Thyroid gland (tissue), 4 donors: Measurements from ENCODE around the gene ABR. TPM values are rescaled to one million over a fixed set of nuclear protein-coding genes. Genes with fewer than 3 reads are reported as not detected.
"Not testable (repeated sequence)": the region's sequence is repeated elsewhere in the genome, so short reads cannot be mapped to it uniquely, and the experiment has no call there.

Experiments
- DNase-seq, 2 donors: peaks; one replicate each; pipeline ENCODE4 v3.0.0-alpha.2; 2019
- H3K27ac ChIP-seq, 3 donors: fragments of 200-600 bp; sonication (generic); 1 replicate in 2 of 3; 2 replicates in 1 of 3; pipeline ENCODE4 v1.5.1; 2016 to 2019; ENCODE audit warnings: mild to moderate bottlenecking in 1 of 3, moderate library complexity in 1 of 3
- H3K27me3 ChIP-seq: fragments of 200-600 bp; sonication (generic); one replicate; pipeline ENCODE4 v1.5.1; 2019
- H3K36me3 ChIP-seq, 2 donors: fragments of 200-600 bp; sonication (generic); one replicate each; pipeline ENCODE4 v1.5.1; 2016 to 2019
- H3K4me1 ChIP-seq, 2 donors: fragments of 200-600 bp; sonication (generic); one replicate each; pipeline ENCODE4 v1.5.1; 2017 to 2019
- H3K4me3 ChIP-seq, 3 donors: fragments of 200-600 bp; sonication (generic); replicated peaks in 1 of 3; 1 replicate in 2 of 3; 2 replicates in 1 of 3; pipeline ENCODE4 v1.5.1; 2016; ENCODE audit warnings: mild to moderate bottlenecking in 1 of 3
- H3K9me3 ChIP-seq: fragments of 200-600 bp; sonication (generic); one replicate; pipeline ENCODE4 v1.5.1; 2017
- POLR2A ChIP-seq, 2 donors: fragments of 450-650 bp; IDR thresholded peaks; one replicate each; pipeline ENCODE4 v1.6.1; 2017; ENCODE audit warnings: antibody characterized with exemption in 2 of 2, mild to moderate bottlenecking in 2 of 2, moderate library complexity in 1 of 2
- WGBS, 2 donors: methylation state at CpG; one replicate each; pipeline ENCODE4 v1.1.5; 2017; 5-methylcytosine and 5-hydroxymethylcytosine counted together
- intact Hi-C: fragments of 100-400 bp; cut with DNase I; formaldehyde crosslinking; loops from one replicate; pipeline ENCODE4 v1.15.1; 2023
- total RNA-seq, 4 donors: library from RNA; depleted of rRNA; stranded (reverse); fragments of >200 nt; gene quantifications; one replicate each; pipeline ENCODE4 v1.2.3, GENCODE V29; 2016
- TF ChIP-seq, protein P1 (sequence below), 6 experiments: fragments of 200-600 bp in 3 of 6; fragments of 450-650 bp in 3 of 6; sonication (generic) in 3 of 6; IDR thresholded peaks; one replicate each; pipeline ENCODE4 v1.5.1; 2016 to 2019; ENCODE audit warnings: antibody characterized with exemption in 6 of 6, mild to moderate bottlenecking in 2 of 6, inconsistent platforms in 1 of 6, moderate library complexity in 1 of 6

The ABR gene
- total RNA-seq, 4 donors from 2014 or later, result 23.7 to 33.7 (median 31.5) TPM

DNA sequence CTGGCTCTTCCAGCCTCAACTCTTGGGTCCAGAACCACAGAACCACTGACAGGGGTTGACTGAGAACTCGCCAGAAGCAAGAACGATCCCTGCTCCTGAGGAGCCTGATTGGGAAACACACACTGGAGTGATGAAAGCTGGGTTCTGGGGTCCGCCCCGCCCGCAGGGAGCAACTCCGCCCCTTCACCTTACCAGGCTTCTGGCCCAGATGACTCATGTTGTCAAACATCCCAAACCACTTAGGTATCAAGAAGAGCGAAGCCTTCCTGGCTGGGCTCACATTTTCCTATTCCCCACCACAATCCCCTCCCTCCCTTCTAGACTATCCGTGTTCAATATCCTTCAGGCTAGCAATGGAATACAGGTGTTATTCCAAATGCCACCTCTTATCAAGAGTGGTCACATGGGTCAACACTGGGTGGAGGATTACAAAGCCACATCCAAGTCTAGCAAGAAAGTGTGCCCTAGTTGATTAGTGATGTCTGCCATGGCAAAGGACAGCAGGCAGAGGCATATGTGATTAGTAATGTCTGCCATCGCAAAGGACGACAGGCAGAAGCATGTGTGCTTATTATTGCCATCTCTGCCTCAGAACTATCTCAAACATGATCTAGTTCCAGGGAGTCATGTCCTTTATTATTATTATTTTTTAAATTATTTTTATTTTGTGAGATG, 112.4 kb downstream of the ABR start:
- no peaks in the 10 kb centered on the region for H3K4me1 ChIP-seq
- no peaks in the 10 kb centered on the region for H3K9me3 ChIP-seq
- 95 to 98% methylated on average over 9 to 10 of the region's 10 CpGs for WGBS, 2 donors
- H3K4me3 ChIP-seq, result no peak overlapping the region
- no peaks in the 10 kb centered on the region for H3K27me3 ChIP-seq
- no peak for DNase-seq
- no peak overlapping the region for H3K27ac ChIP-seq
- peaks cover 6 to 16% of the 10 kb centered on the region in 2 donors for H3K36me3 ChIP-seq
- intact Hi-C loops, result no loop called here
- TF ChIP-seq POLR2A (IDR thresholded peaks at IDR 0.05), result no peak
- TF ChIP-seq, protein P1, sequence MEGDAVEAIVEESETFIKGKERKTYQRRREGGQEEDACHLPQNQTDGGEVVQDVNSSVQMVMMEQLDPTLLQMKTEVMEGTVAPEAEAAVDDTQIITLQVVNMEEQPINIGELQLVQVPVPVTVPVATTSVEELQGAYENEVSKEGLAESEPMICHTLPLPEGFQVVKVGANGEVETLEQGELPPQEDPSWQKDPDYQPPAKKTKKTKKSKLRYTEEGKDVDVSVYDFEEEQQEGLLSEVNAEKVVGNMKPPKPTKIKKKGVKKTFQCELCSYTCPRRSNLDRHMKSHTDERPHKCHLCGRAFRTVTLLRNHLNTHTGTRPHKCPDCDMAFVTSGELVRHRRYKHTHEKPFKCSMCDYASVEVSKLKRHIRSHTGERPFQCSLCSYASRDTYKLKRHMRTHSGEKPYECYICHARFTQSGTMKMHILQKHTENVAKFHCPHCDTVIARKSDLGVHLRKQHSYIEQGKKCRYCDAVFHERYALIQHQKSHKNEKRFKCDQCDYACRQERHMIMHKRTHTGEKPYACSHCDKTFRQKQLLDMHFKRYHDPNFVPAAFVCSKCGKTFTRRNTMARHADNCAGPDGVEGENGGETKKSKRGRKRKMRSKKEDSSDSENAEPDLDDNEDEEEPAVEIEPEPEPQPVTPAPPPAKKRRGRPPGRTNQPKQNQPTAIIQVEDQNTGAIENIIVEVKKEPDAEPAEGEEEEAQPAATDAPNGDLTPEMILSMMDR (IDR thresholded peaks at IDR 0.05), result no peak

DNA sequence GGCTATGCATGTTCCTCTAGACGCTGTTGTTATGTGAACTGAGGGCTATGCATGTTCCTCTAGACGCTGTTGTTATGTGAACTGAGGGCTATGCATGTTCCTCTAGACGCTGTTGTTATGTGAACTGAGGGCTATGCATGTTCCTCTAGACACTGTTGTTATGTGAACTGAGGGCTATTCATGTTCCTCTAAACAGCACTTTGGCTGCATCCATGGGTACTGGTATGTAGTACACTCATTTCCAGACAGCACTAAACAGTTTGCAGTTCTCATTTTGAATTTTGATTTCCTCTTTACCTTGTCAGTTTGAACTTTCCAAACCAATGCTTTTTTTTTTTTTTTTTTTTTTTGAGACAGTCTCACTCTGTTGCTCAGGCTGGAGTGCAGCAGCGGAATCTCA, 114.4 kb downstream of the ABR start:
- H3K27ac ChIP-seq, H3K4me1 ChIP-seq, H3K9me3 ChIP-seq, H3K4me3 ChIP-seq, intact Hi-C loops, DNase-seq, H3K27me3 ChIP-seq: not testable (repeated sequence)
- WGBS, 2 donors, result 47 to 100% methylated on average over 1 to 3 of the region's 4 CpGs
- H3K36me3 ChIP-seq, result peaks cover 6 to 16% of the 10 kb centered on the region in 2 donors

DNA sequence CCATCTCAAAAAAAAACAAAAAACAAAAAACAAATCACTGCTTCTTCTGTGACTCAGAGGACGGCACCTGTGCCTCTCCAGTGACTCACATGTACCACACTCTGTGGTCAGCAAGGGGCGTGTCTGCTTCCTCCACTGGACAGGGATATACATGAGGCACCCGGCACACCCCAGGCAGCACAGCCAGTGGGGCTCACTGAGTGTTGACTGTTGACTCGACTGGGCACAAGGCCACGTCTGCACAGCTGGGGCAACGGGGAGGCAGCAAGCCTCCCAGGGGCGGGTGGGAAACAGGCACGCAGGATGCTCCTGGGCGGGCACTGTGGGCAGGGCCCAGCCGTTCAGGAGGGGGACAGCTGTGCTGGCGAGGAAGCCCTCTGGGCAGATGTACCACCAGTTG, 118.8 kb downstream of the ABR start:
- Histone ChIP-seq H3K4me3 (no peak overlapping the region), H3K4me1 (peaks cover 0 to under 1% of the 10 kb centered on the region in 2 donors), H3K27ac (no peak overlapping the region), H3K36me3 (peaks cover 4 to 18% of the 10 kb centered on the region in 2 donors), H3K9me3 (no peaks in the 10 kb centered on the region), H3K27me3 (no peaks in the 10 kb centered on the region)
- intact Hi-C loops, result no loop called here
- no peak for TF ChIP-seq POLR2A (IDR thresholded peaks at IDR 0.05)
- DNase-seq, result no peak
- 74 to 76% methylated on average over 3 to 11 of the region's 11 CpGs for WGBS, 2 donors

DNA sequence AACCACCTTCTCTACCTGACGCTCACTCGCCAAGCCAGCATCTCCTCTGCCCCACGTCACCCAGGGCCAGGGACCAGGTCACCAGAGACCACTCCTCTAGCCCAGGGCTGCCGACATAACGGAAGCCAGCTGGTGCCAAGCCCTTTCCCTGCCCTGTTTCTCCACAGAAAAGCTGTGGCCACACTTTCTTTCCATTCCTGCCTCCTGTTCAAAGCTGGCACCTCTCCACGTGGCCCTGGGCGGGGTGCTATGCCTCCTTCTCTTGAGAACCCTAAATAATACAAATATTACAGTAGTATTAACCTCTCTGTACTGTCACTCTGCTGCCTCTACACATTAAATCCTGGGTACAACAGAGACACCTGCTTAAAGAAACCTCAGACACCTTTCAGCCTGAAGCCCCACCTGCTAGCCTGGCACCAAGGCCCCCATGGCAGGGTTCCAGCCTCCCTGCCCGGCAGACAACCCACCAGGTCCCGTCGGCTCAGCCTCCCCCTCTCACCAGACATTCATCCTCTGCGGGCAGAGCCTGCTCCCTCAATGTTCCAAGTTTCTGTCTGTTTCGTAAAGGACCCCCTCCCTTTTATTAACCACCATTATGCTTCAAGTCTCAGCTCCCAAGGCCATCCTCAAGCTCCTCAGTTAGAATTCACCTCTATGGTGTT, 120.5 kb downstream of the ABR start:
- Histone ChIP-seq H3K36me3 (peaks cover 0 to 18% of the 10 kb centered on the region in 2 donors), H3K9me3 (no peaks in the 10 kb centered on the region), H3K4me3 (no peak overlapping the region), H3K4me1 (peaks cover 0 to 4% of the 10 kb centered on the region in 2 donors), H3K27ac (no peak overlapping the region), H3K27me3 (no peaks in the 10 kb centered on the region)
- DNase-seq, result no peak
- intact Hi-C loops, result loop anchor here (10.0 kb wide), 1 partner anchor 264 kb away; no protein-coding TSS in a partner anchor
- 95 to 98% methylated on average over 12 of the region's 12 CpGs for whole genome bisulfite sequencing, 2 donors
- TF ChIP-seq, protein P1 (IDR thresholded peaks at IDR 0.05), result no peak
- TF ChIP-seq POLR2A (IDR thresholded peaks at IDR 0.05), result no peak

DNA sequence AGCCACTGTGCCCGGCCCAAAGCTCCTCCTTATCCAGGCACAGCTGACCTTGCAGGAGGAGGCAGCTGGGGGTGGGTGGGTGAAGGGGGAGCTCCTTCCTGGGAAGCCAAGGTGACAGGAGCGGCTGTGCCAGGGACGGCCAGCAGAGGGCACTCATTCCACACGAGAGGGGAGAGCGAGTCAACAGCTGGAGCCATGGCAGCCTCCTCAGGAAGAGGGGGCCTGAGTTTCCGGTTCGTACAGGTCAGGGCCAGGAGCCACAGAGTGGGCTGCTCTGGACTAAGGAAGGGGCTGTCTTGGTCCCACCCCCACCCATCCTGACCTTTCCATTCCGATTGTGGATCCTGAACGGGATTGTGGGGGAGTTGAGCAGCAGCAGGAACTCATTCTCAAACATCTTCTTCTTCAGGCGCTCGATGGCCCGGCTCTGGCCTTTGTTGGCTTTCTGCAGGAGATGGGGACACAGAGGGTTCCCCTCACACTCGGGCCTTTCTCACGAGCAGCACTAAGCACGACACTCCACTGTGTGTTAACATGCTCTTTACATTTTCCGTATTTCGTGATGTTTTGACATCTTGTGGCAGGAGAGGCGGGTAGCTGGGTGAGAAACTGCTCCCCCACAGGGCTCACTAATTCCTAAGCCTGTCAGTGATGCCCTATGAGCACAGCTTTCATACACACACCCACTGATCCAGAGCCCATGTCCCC, 121.2 kb downstream of the ABR start:
- Histone ChIP-seq H3K36me3 (peaks cover 0 to 17% of the 10 kb centered on the region in 2 donors), H3K9me3 (no peaks in the 10 kb centered on the region), H3K4me3 (no peak overlapping the region), H3K27me3 (no peaks in the 10 kb centered on the region), H3K27ac (no peak overlapping the region), H3K4me1 (peaks cover 0 to 4% of the 10 kb centered on the region in 2 donors)
- TF ChIP-seq, protein P1 (IDR thresholded peaks at IDR 0.05), result peak in 1 of 6 experiments; percentile 25
- no peak for TF ChIP-seq POLR2A (IDR thresholded peaks at IDR 0.05)
- peak in 1 of 2 donors; percentile 20 for DNase-seq
- intact Hi-C loops, result loop anchor here (10.0 kb wide), 1 partner anchor 264 kb away; no protein-coding TSS in a partner anchor
- WGBS, 2 donors, result 91 to 93% methylated on average over 17 to 18 of the region's 18 CpGs
